Trophoblast cell (in vitro differentiated cells and primary cell): Measurements from ENCODE around the gene PREX1.

ENCODE experiments used
- DNase-seq, 2 donors: peaks; one replicate each; pipeline ENCODE4 v3.0.0-alpha.2; 2016
- H2AFZ ChIP-seq: 2 replicates; pipeline ENCODE4 v1.6.1; 2013; ENCODE audit warnings: low read length, moderate library complexity, mild to moderate bottlenecking; ENCODE audit not compliant: insufficient read depth, poor library complexity
- H2AK5ac ChIP-seq: 2 replicates; pipeline ENCODE4 v1.6.1; 2013; ENCODE audit warnings: mild to moderate bottlenecking, low read length
- H2BK120ac ChIP-seq: 2 replicates; pipeline ENCODE4 v1.6.1; 2013; ENCODE audit warnings: low read length, mild to moderate bottlenecking, moderate library complexity; ENCODE audit not compliant: insufficient read depth, poor library complexity
- H2BK12ac ChIP-seq: 2 replicates; pipeline ENCODE4 v1.6.1; 2013; ENCODE audit warnings: mild to moderate bottlenecking, low read length, moderate library complexity
- H2BK5ac ChIP-seq: 2 replicates; pipeline ENCODE4 v1.6.1; 2013; ENCODE audit warnings: low read length, low read depth, moderate library complexity, mild to moderate bottlenecking; ENCODE audit not compliant: poor library complexity
- H3K14ac ChIP-seq: 2 replicates; pipeline ENCODE4 v1.6.1; 2013; ENCODE audit warnings: mild to moderate bottlenecking, low read length
- H3K18ac ChIP-seq: 2 replicates; pipeline ENCODE4 v1.6.1; 2013; ENCODE audit warnings: mild to moderate bottlenecking, low read length
- H3K23ac ChIP-seq: 2 replicates; pipeline ENCODE4 v1.6.1; 2013; ENCODE audit warnings: low read length
- H3K27ac ChIP-seq: 2 replicates; pipeline ENCODE4 v1.5.1; 2013; ENCODE audit warnings: low read depth, mild to moderate bottlenecking, inconsistent platforms, low read length, moderate library complexity
- H3K27me3 ChIP-seq: 2 replicates; pipeline ENCODE4 v1.6.1; 2013; ENCODE audit warnings: inconsistent platforms, mild to moderate bottlenecking, low read length, moderate library complexity; ENCODE audit not compliant: insufficient read depth
- H3K36me3 ChIP-seq, 2 experiments: 1 replicate in 1 of 2; 2 replicates in 1 of 2; pipeline ENCODE4 v1.6.1; 2013; ENCODE audit warnings: low read length in 2 of 2, mild to moderate bottlenecking in 2 of 2, moderate library complexity in 1 of 2; ENCODE audit not compliant: insufficient read depth in 2 of 2, control insufficient read depth in 1 of 2
- H3K4ac ChIP-seq: 2 replicates; pipeline ENCODE4 v1.6.1; 2013; ENCODE audit warnings: low read depth, mild to moderate bottlenecking, low read length, moderate library complexity
- H3K4me1 ChIP-seq, 2 experiments: 1 replicate in 1 of 2; 2 replicates in 1 of 2; pipeline ENCODE4 v1.6.1; 2013; ENCODE audit warnings: low read length in 2 of 2, mild to moderate bottlenecking in 2 of 2, moderate library complexity in 1 of 2; ENCODE audit not compliant: insufficient read depth in 2 of 2, control insufficient read depth in 1 of 2
- H3K4me2 ChIP-seq: 2 replicates; pipeline ENCODE4 v1.6.1; 2013; ENCODE audit warnings: inconsistent platforms, mild to moderate bottlenecking, low read length, moderate library complexity
- H3K4me3 ChIP-seq: 2 replicates; pipeline ENCODE4 v1.5.1; 2013; ENCODE audit warnings: mild to moderate bottlenecking, low read depth, low read length, inconsistent platforms
- H3K79me1 ChIP-seq: one replicate; pipeline ENCODE4 v1.6.1; 2013; ENCODE audit warnings: low read length
- H3K79me2 ChIP-seq: 2 replicates; pipeline ENCODE4 v1.6.1; 2013; ENCODE audit warnings: low read length, mild to moderate bottlenecking; ENCODE audit not compliant: control insufficient read depth, insufficient read depth, poor library complexity
- H3K9ac ChIP-seq: 2 replicates; pipeline ENCODE4 v1.6.1; 2013; ENCODE audit warnings: mild to moderate bottlenecking, low read length
- H3K9me3 ChIP-seq: 2 replicates; pipeline ENCODE4 v1.6.1; 2013; ENCODE audit warnings: low read depth, mild to moderate bottlenecking, control low read depth, inconsistent platforms, low read length; ENCODE audit not compliant: insufficient read depth
- H4K12ac ChIP-seq: 2 replicates; pipeline ENCODE4 v1.6.1; 2013; ENCODE audit warnings: low read depth, mild to moderate bottlenecking, low read length, moderate library complexity
- H4K8ac ChIP-seq: 2 replicates; pipeline ENCODE4 v1.6.1; 2013; ENCODE audit warnings: low read depth, mild to moderate bottlenecking, low read length, moderate library complexity
- H4K91ac ChIP-seq: one replicate; pipeline ENCODE4 v1.6.1; 2013; ENCODE audit warnings: low read depth, mild to moderate bottlenecking, low read length, moderate library complexity
- WGBS: extraction: QIAGEN DNeasy Blood & Tissue Kit; methylation state at CpG from one replicate; pipeline ENCODE4 v1.1.7; 2013; ENCODE audit warnings: missing lambda C conversion rate; ENCODE audit not compliant: insufficient read length, insufficient coverage; ENCODE audit errors: extremely low coverage; 5-methylcytosine and 5-hydroxymethylcytosine counted together

The PREX1 gene

DNA sequence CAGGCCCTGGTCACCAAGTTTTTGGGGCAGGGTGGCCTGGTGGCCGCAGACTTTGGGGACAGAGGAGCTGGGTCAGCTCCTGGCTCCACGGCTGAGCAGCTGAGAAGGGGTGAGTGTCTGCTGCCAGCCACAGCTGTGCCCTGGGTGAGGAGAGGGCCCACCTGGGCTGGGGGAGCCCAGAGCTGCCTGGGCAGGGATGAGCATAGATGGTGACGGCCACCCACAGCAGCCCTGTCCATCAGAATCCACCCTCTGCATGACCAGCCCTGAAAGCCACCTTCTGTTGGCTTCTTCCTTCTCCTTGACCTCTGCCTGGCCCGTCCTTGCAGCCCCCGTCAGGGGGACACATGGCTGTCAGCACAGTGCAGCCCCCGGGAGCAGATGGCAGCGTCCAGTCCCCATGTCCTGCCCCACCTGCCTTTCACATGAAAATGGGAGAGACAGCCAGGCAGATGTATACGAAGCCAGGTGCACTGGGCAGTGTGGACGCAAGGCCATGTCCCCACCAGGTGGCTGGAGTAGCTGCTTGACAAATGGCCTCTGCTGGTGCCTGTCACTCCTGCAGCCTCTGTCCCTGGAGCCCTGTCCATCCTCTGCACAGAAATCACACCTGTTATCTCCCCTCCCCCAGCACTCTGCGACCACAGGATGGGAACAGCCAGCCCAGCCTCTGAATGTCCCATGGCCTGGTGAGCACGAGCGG, 220.8 kb downstream of the PREX1 start:
- Histone ChIP-seq H3K18ac (no peak overlapping the region), H3K4me1 (peaks cover 4 to 12% of the 10 kb centered on the region in 2 experiments), H4K12ac (no peak overlapping the region), H3K79me1 (no peaks in the 10 kb centered on the region), H3K9ac (no peak overlapping the region), H4K8ac (no peak overlapping the region), H3K79me2 (no peaks in the 10 kb centered on the region), H3K4ac (no peak overlapping the region), H3K14ac (no peak overlapping the region), H3K36me3 (no peaks in the 10 kb centered on the region), H2AK5ac (no peak overlapping the region), H2AFZ (no peak overlapping the region), H4K91ac (no peak overlapping the region), H3K4me2 (no peak overlapping the region), H2BK120ac (no peak overlapping the region), H3K9me3 (no peaks in the 10 kb centered on the region), H2BK5ac (no peak overlapping the region), H2BK12ac (no peak overlapping the region), H3K27ac (no peak overlapping the region), H3K23ac (no peak overlapping the region), H3K4me3 (no peak overlapping the region), H3K27me3 (no peaks in the 10 kb centered on the region)
- no CpG with 5 or more reads among the region's 12 CpGs for WGBS
- no peak for DNase-seq

GRCh38 chr20:48606172-48606840, 221.5 kb downstream of the PREX1 start:
- no peaks in the 10 kb centered on the region for H3K79me2 ChIP-seq
- no peak overlapping the region for H4K91ac ChIP-seq
- no peak overlapping the region for H4K12ac ChIP-seq
- H3K9ac ChIP-seq = no peak overlapping the region
- no peaks in the 10 kb centered on the region for H3K27me3 ChIP-seq
- no peaks in the 10 kb centered on the region for H3K36me3 ChIP-seq
- no peak overlapping the region for H3K4me3 ChIP-seq
- H3K27ac ChIP-seq = no peak overlapping the region
- peaks cover 4 to 12% of the 10 kb centered on the region in 2 experiments for H3K4me1 ChIP-seq
- no peak overlapping the region for H3K14ac ChIP-seq
- no peak overlapping the region for H2AK5ac ChIP-seq
- no peak overlapping the region for H2BK5ac ChIP-seq
- no peak overlapping the region for H3K23ac ChIP-seq
- H3K18ac ChIP-seq = no peak overlapping the region
- H3K4ac ChIP-seq = no peak overlapping the region
- no peak overlapping the region for H3K4me2 ChIP-seq
- no peak overlapping the region for H2BK12ac ChIP-seq
- no peaks in the 10 kb centered on the region for H3K79me1 ChIP-seq
- no CpG with 5 or more reads among the region's 14 CpGs for WGBS
- H2AFZ ChIP-seq = no peak overlapping the region
- no peak overlapping the region for H4K8ac ChIP-seq
- no peaks in the 10 kb centered on the region for H3K9me3 ChIP-seq
- no peak for DNase-seq
- H2BK120ac ChIP-seq = no peak overlapping the region

DNA sequence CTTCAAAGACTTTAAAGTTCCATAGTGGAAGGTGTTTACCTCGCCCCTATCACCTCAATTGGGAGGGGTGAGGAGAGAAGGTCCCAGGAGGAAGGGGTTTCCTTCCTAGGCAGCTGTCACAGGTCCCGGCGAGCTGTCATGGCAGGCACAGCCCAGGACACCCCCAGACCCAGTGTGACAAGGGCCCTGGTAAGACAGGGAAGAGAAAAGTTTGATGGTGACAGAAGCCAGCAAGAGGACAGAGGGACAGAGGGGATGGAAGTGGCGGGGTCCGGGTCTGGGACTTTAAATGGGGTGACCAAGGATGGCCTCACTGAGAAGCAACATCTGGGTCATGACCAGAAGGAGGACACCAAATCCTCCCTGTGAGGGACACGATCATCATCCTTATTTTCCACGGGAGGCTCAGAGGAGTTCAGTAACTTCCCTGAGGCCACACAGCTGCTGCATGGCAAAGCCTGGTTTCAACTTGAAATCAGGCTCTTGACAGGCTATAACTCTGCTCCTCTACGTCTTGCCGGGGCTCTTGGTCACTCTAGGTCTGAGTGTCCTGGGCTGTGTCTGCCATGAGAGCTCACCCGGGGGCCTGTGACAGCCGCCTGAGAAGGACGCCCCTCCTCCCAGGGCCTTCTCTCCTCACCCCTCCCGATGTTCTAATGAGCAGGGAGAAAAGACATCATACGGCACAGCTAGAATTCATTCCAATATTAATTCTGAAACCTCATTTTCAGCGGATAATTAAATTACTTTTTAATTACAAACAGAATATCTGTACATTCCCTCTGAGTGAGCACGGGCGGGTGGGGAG, 222.2 kb downstream of the PREX1 start:
- H3K79me1 ChIP-seq = no peaks in the 10 kb centered on the region
- no peak overlapping the region for H2BK5ac ChIP-seq
- H2AFZ ChIP-seq = no peak overlapping the region
- H3K18ac ChIP-seq = no peak overlapping the region
- no peaks in the 10 kb centered on the region for H3K27me3 ChIP-seq
- no peak overlapping the region for H4K12ac ChIP-seq
- H3K4me1 ChIP-seq = peaks cover 4 to 12% of the 10 kb centered on the region in 2 experiments
- no peak for DNase-seq
- H3K23ac ChIP-seq = no peak overlapping the region
- H3K4me3 ChIP-seq = no peak overlapping the region
- no peaks in the 10 kb centered on the region for H3K36me3 ChIP-seq
- H3K4ac ChIP-seq = no peak overlapping the region
- no peak overlapping the region for H4K91ac ChIP-seq
- H3K27ac ChIP-seq = no peak overlapping the region
- WGBS = no CpG with 5 or more reads among the region's 17 CpGs
- no peaks in the 10 kb centered on the region for H3K79me2 ChIP-seq
- no peak overlapping the region for H2BK12ac ChIP-seq
- H3K14ac ChIP-seq = no peak overlapping the region
- H2AK5ac ChIP-seq = no peak overlapping the region
- H3K4me2 ChIP-seq = no peak overlapping the region
- no peak overlapping the region for H4K8ac ChIP-seq
- H2BK120ac ChIP-seq = no peak overlapping the region
- H3K9me3 ChIP-seq = no peaks in the 10 kb centered on the region
- no peak overlapping the region for H3K9ac ChIP-seq

- H2BK5ac ChIP-seq = no peak overlapping the region
- no peaks in the 10 kb centered on the region for H3K27me3 ChIP-seq
- H3K9me3 ChIP-seq = no peaks in the 10 kb centered on the region
- DNase-seq = no peak
- no peak overlapping the region for H3K23ac ChIP-seq
- H3K36me3 ChIP-seq = no peaks in the 10 kb centered on the region
- no peak overlapping the region for H2AK5ac ChIP-seq
- H4K12ac ChIP-seq = no peak overlapping the region
- no peak overlapping the region for H4K8ac ChIP-seq
- no peak overlapping the region for H3K14ac ChIP-seq
- H3K4me1 ChIP-seq = peaks cover 4 to 12% of the 10 kb centered on the region in 2 experiments
- H3K4me2 ChIP-seq = no peak overlapping the region
- H3K4ac ChIP-seq = no peak overlapping the region
- H3K18ac ChIP-seq = no peak overlapping the region
- no peak overlapping the region for H2BK12ac ChIP-seq
- H2BK120ac ChIP-seq = no peak overlapping the region
- no peak overlapping the region for H3K4me3 ChIP-seq
- no peak overlapping the region for H2AFZ ChIP-seq
- H3K27ac ChIP-seq = no peak overlapping the region
- no peak overlapping the region for H4K91ac ChIP-seq
- no peaks in the 10 kb centered on the region for H3K79me2 ChIP-seq
- no peaks in the 10 kb centered on the region for H3K79me1 ChIP-seq
- WGBS = no CpG with 5 or more reads among the region's 7 CpGs
- no peak overlapping the region for H3K9ac ChIP-seq
Observed at GRCh38 chr20:48604936-48605335, 222.9 kb downstream of the PREX1 start.
